Measurements from ENCODE around the gene SGIP1. TPM values are rescaled to one million over a fixed set of nuclear protein-coding genes. Genes with fewer than 3 reads are reported as not detected.
A peak's percentile ranks its signal among the peaks of the same experiment; 100 is the strongest.

Gene SGIP1
- total RNA-seq, 2 donors from 2014 or later = 1.2 to 3.1 TPM

DNA sequence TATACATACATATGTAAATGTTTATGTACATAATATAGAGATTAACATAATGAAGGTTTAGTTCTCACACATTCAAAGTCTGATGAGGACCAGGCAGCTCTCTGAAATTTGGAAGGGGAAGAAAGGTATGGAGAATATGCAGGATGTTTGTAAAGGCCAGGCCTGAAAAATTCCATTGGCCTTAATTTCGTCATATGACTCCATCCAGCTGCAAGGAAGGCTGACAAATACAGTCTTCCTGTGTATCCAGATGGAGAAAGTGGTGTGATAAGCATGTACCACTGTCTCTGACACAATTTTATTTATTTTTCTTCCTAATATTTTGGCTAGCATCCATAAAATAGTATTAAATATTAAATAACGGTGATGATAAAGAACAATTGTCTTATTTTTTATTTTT is 6.3 kb upstream of the SGIP1 start:
- Histone ChIP-seq H3K4me3 (no peak overlapping the region), H3K27me3 (no peaks in the 10 kb centered on the region), H3K9ac (ENCODE audit: low read depth in 2 of 2, low read length in 2 of 2) (no peak overlapping the region), H3K36me3 (no peaks in the 10 kb centered on the region), H3K27ac (no peak overlapping the region), H3K4me1 (no peaks in the 10 kb centered on the region), H3K9me3 (no peaks in the 10 kb centered on the region)
- DNase-seq = no peak
- TF ChIP-seq, protein P1, sequence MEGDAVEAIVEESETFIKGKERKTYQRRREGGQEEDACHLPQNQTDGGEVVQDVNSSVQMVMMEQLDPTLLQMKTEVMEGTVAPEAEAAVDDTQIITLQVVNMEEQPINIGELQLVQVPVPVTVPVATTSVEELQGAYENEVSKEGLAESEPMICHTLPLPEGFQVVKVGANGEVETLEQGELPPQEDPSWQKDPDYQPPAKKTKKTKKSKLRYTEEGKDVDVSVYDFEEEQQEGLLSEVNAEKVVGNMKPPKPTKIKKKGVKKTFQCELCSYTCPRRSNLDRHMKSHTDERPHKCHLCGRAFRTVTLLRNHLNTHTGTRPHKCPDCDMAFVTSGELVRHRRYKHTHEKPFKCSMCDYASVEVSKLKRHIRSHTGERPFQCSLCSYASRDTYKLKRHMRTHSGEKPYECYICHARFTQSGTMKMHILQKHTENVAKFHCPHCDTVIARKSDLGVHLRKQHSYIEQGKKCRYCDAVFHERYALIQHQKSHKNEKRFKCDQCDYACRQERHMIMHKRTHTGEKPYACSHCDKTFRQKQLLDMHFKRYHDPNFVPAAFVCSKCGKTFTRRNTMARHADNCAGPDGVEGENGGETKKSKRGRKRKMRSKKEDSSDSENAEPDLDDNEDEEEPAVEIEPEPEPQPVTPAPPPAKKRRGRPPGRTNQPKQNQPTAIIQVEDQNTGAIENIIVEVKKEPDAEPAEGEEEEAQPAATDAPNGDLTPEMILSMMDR (IDR thresholded peaks at IDR 0.05) = no peak
- intact Hi-C loops (cut with DNase I) = no loop called here

DNA sequence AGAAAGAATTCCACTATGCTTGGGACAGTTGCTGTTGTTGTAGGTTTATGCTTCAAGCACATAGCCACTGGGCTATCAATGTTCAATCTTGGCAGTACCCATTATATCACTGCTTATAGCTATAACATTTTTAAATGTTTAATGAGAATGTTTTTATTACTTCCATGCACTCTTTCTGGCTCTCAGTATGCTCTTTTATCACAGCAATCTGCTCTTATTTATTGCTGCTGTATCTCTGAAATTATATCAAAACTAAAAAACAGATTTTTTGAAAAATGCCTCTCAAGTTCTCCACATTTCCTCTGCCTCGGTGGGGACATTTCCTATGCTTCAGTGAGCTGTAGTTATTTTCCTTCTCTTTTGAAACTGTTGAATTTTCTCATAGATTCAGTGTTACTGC is 5.4 kb upstream of the SGIP1 start:
- Histone ChIP-seq H3K9ac (ENCODE audit: low read depth in 2 of 2, low read length in 2 of 2) (no peak overlapping the region), H3K4me3 (no peak overlapping the region), H3K27ac (no peak overlapping the region), H3K4me1 (no peaks in the 10 kb centered on the region), H3K27me3 (no peaks in the 10 kb centered on the region), H3K36me3 (no peaks in the 10 kb centered on the region), H3K9me3 (no peaks in the 10 kb centered on the region)
- intact Hi-C loops (cut with DNase I) = no loop called here
- DNase-seq = no peak
- TF ChIP-seq, protein P1 (IDR thresholded peaks at IDR 0.05) = no peak

DNA sequence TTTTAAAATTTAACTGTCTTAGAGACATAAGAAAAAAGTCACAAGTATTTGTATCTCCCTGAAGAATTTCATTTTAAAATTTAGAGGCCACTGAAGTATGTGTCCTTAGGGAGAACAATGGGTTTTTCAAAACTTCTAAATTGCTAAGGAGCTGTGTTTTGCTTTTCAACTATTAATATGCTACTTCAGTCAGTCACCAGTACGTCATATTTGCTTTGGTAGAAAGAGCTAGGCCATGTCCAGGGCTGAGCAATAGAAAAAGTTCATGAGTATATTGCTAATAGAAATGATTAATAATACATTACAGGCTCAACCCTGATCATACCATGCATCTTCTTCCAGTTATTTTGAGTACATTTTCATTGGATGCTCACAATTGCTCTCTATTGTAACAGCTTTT is 1.7 kb upstream of the SGIP1 start:
- no peak overlapping the region for H3K27ac ChIP-seq
- no peak overlapping the region for H3K4me3 ChIP-seq
- no peaks in the 10 kb centered on the region for H3K27me3 ChIP-seq
- TF ChIP-seq, protein P1 (IDR thresholded peaks at IDR 0.05) = no peak
- H3K4me1 ChIP-seq = no peaks in the 10 kb centered on the region
- intact Hi-C loops (cut with DNase I) = no loop called here
- DNase-seq = no peak
- H3K9me3 ChIP-seq = no peaks in the 10 kb centered on the region
- H3K36me3 ChIP-seq = no peaks in the 10 kb centered on the region
- H3K9ac ChIP-seq (ENCODE audit: low read depth in 2 of 2, low read length in 2 of 2) = no peak overlapping the region

DNA sequence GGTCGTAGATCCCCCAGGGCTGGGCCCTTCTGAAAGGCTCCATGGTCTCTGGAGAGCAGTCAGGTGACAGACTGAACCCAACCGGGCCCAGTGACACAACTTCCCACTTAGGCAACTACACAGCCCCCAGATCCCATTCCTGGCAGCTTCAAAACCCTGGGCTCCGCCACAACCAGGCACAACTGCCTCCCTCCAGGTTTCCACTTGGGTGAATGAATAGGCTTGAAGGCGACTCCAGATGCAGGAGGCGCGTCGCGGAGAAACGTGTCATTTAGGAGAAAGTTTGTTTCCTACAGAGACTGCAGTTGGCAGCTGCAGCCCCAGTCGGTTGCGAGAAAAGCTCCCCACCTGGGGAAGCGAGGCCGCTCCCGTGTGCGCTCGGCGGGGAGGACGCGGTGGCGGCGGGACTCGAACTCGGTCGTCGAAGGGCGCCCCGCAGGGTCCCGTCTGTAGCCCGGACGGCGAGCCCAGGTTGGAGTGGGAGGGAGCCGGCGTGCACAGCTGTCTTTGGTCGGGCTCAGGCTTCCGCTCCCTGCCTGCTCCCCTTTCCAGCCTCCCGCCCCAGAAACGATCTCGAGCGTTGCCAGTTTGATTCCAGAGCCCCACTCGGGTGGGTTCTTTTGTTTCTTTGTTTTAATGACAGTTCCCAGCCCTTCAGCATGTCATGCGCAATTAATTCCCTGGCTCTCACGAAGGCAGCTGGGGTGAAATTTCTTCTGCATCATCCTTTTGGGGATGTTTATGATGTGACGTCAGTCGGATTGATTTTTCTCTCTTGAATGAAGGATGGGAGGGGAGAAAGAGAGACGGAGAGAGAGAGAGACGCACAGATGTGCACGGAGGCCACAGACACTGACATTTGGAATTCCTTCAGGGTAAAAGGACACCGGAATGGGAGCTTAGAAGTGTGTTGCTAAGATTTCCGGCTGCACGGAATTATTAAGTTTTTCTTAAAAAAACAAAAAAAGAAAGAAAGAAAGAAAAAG is 862 bp upstream of the SGIP1 start:
- intact Hi-C loops (cut with DNase I) = no loop called here
- Histone ChIP-seq H3K9me3 (no peaks in the 10 kb centered on the region), H3K27ac (peak overlapping the region; percentile 1), H3K4me1 (no peaks in the 10 kb centered on the region), H3K4me3 (peak overlapping the region; percentile 34), H3K27me3 (no peaks in the 10 kb centered on the region), H3K9ac (ENCODE audit: low read depth in 2 of 2, low read length in 2 of 2) (peak overlapping the region; percentile 35 to 47), H3K36me3 (no peaks in the 10 kb centered on the region)
- no peak for DNase-seq
- TF ChIP-seq, protein P1 (IDR thresholded peaks at IDR 0.05) = no peak

DNA sequence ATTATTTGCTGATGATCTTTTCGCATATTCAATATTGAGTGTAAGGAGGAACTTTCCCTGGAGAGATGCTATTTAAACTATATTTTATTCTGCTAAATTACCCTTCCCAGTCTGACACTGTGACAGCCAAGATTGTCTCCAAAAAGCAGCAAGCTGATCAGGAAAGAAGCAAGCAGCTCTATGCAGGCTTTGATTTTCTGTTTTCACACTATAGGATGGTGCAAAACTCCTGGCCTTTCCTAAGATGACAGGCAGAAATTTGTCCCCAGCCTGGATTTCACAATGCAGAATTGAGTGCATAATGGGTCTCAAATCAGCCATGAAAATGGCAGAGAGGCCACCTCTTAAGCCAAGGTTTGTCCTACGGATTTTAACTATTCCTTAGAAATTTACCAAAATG is 1.1 kb downstream of the SGIP1 start:
- no peak overlapping the region for H3K4me3 ChIP-seq
- no peaks in the 10 kb centered on the region for H3K4me1 ChIP-seq
- H3K27me3 ChIP-seq = no peaks in the 10 kb centered on the region
- no peak overlapping the region for H3K9ac ChIP-seq (ENCODE audit: low read depth in 2 of 2, low read length in 2 of 2)
- TF ChIP-seq, protein P1 (IDR thresholded peaks at IDR 0.05) = no peak
- H3K27ac ChIP-seq = no peak overlapping the region
- intact Hi-C loops (cut with DNase I) = no loop called here
- no peaks in the 10 kb centered on the region for H3K36me3 ChIP-seq
- DNase-seq = no peak
- H3K9me3 ChIP-seq = no peaks in the 10 kb centered on the region

Data from colonic mucosa (tissue), 4 donors.